HG02981 (cell line): ENCODE data around the gene TRPC6.
"Not testable (repeated sequence)": the region's sequence is repeated elsewhere in the genome, so short reads cannot be mapped to it uniquely, and the experiment has no call there.

Experiments
- ATAC-seq: cut with Tn5 transposase; IDR thresholded peaks from one replicate; pipeline ENCODE4 v1.9.1; 2021; ENCODE audit warnings: mild to moderate bottlenecking, moderate library complexity; ENCODE audit not compliant: unreplicated experiment

The TRPC6 gene

DNA sequence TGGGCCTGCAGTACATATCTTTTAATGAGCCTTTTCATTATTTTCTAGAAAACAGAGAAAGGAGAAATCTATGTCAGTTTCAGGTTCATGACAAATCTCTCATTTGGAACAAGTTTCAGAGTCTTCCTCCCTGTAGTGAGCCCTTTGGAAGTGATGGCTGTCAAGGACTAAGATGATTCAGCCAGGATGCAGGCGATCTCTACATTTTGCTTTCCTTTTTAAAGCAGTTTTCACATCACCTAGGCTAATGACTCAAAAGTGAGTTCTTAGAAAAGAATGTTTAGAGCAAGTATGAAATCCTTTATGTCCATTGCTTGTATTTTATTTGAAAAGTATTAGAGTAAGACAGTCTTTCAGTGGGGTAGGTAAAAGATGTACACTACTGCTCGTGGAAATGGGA lies 130.1 kb downstream of the TRPC6 start:
- ATAC-seq = no peak

DNA sequence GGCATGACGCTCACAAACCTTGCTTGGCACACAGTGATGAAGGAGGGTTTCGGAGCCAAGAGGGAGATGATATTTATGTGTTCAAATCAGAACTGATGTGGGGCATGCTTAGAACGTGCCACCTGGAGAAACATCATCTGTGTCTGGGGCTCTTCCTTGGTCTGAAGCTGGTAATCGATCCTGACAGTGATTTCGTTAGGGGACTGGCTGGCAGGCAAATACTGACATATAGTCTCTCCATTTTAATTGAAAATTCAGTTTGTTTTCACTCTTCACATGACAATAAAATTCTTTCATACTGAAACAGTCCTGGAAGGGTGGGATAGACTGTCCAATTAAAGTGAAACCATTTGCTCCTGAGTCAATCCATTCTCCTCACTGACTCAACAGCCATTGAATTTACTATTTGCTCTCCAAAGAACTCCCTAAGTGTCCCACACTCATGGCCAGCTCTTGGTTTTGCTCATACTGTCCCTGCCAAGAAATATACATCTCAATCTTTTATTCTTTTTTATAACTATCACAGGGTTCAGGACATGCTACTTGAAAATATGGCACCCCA lies 134.8 kb downstream of the TRPC6 start:
- ATAC-seq = no peak

DNA sequence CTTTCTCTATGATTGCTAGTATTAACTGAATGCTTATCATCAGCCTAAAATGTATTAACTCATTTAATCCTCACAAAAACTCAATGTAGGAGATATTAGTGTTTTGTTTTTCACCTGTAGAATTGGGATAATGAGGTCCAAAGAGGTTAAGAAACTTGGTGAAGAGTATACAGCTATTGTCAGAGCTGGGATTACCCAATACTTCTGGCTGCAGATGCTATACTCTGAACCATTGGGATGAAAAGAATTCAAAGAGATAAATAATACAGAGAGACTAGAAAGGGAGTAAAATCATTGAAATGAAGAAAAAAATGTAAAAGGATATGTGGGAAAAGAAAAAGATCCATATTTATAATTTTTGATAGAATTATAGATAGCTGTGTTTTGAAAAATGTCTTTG lies 137.1 kb downstream of the TRPC6 start:
- no peak for ATAC-seq

DNA sequence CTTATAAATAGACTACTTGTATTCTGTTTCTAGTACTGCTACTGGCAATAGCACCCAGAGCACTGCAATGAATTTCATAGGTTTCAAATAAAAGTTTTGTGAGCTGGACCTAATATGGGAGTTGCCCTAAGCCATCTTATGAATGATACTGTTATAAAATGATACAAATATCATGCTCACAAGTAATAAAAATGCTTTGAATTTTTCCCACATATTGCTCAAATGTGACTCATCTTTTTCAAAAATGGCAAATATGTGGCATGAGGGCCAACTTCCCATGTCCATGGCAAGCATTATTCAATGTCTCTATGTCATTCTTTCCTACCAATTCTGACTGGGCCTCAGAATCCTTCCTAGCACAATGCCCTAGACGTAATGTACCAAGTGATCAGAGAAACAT lies 137.6 kb downstream of the TRPC6 start:
- ATAC-seq = no peak

DNA sequence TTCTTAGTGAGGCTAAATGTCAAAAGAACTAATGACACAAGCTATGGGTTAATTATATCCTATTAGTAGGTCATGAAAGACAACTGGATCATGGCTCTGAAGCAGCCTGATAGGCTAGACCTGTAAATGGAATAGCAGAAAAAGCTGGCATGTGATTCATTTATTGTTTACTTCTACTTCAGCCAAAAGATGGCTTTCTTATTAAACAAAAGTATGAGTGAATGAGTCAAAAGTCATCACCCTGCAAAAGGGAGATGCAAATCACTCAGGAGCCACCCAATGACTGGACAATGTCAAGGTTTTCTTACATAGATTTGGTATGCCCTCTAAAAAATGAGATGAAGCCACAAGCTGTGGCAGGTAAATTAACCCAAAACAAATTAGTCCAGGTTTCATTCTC lies 138.0 kb downstream of the TRPC6 start:
- no peak for ATAC-seq

DNA sequence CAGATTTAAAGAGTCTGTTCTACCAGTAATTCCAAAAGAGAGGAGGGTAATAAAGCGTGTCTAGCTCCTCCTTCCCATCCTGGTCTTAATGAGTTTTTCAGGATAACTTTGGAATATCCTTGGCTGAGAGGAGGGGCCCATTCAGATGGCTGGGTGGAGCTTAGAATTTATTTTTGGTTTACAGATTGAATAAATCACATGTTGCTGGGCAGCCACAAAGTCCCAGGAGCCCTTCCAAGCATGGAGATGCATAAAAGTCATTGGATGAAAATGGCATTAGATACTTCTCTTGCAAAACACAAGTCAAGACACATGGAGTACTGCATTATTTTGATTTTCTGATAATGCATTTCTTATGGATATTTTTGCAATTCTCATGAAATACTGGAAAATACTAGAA lies 139.0 kb downstream of the TRPC6 start:
- ATAC-seq = no peak

DNA sequence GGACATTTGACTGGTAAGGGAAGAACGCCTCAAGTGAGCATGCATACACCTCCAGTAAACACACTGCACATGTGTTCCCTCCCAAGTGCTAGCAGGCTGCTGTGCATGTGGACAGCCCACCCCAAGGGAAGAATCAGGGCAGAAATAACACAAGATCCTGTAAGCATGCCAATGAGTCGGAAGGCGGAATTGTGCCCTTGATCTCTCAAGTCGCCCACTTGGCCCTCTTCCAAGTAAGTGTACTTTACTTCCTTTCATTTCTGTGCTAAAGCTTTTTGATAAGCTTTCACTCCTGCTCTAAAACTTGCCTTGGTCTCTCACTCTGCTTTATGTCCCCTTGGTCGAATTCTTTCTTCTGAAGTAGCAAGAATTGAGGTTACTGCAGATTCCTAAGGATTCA lies 139.6 kb downstream of the TRPC6 start:
- no peak for ATAC-seq

DNA sequence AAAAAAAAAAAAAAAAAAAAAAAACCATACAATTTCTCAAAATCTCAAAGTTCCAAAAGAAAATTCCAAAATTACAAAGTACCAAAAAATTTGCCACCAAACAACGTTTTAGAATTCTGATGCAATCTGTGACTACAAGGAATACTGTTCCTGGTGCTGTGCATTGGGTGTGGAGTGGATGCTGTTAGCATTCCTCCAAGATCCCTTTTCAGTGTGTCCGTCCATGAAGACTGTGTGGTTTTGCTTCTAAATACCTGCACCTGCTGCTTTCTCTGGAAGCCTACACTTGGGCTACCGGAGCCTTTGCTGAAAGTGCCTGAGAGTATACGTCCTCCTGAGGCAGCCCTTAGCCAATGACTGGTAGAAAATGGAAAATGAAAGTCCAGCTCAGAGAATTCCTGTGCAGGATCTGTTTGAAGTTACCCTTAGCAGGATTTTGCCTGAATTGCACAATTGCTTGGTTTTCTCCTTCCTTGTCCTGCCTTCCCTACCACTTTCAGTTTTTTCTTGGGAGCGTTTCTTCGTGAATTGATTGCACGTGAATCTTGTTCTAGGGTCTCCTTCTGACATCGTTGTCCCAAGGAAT lies 140.8 kb downstream of the TRPC6 start:
- ATAC-seq = no peak

DNA sequence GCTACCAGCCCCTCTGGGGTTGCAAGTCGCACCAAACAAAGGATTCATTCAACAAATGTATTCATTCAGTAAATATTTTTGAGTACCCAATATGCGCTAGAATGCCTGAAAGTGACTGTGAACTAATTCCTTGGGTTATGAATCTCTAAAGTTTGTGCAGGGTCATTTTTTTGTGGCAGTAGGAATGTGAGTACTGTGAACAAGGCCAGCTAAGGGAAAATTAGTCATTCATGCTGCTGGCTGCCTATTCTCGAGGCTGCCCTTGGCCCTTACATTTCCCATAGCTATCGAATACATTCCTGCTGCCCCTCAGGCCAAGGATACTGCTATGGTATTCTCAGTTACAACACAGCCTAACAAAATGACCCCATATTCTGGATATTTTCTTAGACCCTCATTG lies 141.6 kb downstream of the TRPC6 start:
- no peak for ATAC-seq

DNA sequence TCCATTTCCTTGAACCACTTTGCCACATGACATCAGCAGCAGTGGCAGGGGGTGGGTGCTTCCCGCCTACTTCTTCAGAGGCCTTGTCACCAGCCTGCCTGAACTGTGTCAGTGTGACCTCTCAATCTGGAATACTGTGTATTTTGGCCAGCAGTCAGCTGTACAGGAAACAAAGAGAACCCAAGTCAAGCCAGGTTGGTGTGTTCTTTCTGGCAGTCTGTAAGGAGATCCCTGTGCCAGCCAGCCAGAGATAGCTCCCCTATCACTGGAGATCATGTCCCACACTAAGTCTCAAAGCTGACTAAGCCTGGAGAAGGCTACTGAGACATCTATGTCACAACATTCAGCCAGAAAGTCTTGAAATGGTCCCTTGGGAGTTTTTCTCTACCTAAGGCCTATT lies 142.1 kb downstream of the TRPC6 start:
- no peak for ATAC-seq

DNA sequence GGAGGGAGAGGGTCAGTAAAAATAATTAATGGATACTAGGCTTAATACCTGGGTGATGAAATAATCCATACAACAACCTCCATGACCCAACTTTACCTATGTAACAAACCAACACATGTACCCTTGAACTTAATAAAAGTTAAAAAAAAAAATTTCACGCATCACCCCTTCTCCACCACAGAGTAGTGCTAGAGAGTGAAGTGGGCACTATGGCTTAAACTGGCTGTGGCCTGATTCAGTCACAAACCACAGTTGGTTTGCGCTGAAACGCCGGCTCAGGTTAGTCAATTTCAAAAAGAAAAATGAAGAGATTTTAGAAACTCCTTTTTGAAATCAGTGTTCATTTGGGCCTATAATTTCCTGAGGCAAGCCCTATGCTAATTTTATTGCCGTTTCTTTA lies 144.3 kb downstream of the TRPC6 start:
- no peak for ATAC-seq

DNA sequence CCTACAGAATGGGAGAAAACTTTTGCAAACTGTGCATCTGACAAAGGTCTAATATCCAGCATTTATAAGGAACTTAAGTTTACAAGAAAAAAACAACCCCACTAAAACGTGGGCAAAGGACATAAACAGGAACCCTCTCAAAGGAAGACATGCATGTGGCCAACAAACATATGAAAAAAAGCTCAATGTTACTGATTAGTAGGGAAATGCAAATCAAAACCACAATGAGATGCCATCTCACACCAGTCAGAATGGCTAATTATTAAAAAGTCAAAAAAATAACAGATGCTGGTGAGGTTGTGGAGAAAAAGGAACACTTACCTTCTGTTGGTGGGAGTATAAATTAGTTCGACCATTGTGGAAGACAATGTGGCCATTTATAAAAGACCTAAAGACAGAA lies 145.1 kb downstream of the TRPC6 start:
- ATAC-seq = not testable (repeated sequence)

DNA sequence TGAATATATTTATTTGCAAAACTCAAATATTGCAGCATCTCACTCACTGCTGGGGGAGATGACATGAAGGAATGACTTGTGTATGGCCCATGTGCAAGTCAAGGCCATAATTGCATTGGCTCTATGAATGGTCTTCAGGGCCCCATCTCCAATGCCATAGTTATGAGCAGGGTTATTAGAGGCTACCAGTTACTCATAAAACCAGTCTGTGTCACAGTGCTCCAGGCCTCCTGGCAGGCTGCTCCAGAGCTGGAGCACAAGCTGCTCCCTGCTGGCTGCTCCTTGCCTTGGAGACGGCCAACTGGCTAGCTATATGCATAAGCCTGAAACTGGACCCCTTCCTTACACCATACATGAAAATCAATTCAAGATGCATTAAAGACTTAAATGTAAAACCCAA lies 145.7 kb downstream of the TRPC6 start:
- no peak for ATAC-seq

DNA sequence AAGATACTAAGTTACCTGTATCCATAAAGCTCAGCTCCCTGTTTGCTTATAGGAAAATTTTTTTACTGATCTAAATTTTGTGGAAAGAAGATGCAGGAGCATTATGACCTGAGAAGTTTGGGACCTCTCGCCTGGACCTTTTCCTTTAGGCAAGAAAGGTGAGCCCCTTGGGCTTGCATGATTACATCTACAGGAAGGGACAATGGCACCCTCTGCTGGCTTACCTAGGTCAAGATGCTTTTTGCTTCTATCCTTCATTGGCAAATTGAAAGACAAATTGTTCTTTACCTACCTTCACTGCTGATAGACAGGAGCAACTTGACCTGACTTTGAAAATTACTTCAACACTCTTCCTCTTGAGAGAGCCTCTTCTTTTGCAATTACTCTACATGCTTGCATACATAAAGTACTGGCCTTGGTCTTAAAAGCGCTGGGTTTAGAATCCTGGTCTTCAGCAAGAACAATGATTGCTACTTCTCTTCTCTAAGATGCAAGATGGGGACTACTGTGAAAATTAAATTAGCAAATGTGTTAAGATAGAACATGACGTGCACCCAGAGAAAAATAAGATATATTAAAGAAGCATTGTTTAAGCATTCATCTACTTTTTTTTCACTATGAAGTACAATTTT lies 147.2 kb downstream of the TRPC6 start:
- ATAC-seq = no peak

DNA sequence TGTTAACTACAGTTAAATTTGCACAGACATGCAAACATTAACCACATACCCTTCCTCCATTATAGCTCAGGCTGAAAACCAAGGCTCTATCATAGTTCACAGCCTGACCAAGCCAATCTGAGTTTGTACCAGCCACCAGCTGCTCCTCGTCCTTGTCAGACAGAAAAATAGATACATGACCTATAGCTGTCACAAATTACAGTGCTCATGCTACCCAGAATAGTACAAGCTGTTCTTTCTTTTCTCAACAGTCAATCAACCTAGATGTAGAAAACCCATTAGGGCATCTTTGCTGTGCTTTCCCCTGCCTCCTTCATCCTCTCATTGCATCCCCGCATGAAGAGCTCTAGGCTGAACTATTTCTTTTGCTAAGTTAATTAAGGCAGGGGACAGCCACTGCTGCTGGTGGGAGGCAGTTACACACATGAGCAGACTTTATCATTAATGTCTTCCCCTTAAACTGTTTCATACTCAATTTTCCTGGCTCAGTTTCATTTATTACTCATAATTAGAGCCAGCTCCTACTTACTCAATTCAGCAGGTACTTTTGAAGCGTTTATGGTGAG lies 148.3 kb downstream of the TRPC6 start:
- no peak for ATAC-seq

DNA sequence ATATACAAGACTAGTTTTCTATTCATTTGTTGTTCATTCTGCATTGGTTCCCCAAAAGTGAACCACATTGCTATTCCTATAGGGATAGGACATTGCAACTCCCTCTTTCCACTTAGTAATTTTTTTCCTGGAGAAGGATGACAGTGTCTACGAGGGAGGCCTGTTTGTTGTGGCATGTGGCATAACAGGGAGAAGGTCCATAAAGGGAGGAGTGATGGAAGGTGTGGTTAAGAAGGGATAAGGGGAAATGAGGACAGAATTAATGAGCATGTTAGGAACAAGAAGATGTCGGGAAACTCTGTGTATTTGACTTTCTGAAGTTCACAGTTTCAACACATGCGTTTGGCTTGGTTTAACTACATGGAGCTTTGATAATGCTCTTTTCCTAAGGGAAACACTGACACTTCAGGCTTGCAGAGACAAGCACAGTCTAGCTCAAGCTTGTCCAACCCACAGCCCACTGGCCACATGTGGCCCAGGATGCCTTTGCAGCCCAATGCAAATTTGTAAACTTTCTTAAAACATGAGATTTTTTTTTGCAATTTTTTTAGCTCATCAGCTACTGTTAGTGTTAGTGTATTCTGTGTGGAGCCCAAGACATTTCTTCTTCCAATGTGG lies 149.7 kb downstream of the TRPC6 start:
- ATAC-seq = no peak

DNA sequence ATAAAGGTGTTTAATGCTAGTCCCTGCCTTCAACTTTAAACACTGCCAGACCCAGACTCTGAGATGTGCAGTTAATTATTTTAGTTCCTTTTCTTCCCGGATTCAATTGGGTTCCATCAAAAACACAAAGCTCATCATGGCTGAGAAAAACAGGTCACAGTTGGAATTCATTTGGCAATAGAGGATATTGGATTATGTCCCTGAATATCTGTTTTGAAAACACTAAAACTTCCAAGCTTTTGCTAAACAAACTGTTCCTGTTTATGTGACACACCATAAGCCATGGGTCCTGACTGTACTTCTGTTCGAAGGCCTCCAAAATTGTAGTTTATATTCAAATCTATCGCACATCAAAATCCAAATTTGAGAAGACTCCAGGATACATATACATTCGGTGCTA lies 150.7 kb downstream of the TRPC6 start:
- ATAC-seq = no peak

DNA sequence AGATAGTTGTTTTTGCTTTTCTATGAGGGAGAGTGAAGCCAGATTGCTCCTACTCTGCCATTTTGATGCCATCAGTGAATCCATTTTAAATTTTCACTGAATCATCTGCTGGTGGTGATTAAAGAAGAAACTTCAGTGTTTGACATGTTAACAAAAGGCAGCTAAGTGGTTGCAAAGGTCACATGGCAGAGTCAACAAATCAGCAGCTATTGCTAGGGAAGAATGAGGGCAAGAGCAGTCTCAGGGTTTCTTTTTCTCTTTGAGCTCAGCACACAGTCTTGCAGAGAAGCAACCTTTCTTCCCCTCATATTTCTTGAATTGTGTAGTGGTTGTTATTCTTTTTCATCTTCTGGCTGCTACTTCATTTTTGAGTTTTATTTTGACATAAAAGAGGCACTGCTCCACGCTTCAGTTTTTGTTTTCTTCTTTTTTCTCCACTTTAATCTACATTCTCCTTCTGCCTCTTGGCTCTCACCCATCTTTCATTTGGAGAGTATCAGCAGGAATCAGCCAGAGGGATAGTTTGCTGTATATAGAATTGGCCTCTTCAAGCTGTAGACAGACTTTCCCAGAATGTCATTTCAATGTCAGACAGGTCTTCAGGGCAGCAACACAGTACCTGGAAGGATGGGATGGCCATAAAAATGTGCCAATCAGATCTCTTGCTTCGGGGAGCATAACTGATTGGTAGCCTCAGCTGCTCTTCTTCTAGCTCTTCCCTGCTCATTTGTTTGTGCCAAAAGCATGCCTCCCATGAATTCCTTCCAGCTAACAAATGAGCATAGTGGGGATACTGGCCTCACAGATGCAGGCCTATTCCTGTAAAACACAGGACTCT lies 153.9 kb downstream of the TRPC6 start:
- no peak for ATAC-seq

DNA sequence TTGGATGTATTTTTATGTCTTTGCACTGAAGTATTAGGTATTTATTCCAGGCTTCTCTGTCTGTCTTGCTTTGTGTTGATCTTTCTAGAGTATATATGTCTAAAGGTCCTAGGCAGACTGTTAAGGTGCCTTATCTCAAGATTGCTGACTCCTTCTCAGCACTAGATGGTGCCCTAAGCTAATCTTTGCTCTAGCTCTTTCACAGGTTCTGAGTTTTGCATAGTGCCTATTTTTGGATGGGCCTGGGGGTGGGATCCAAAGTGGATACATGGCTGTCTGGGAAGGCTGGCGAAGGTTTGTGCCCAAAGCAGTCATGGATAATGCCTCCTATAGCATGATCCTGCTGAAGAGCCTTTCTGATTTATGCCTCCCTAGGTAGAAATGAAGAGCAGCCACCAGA lies 154.9 kb downstream of the TRPC6 start:
- ATAC-seq = no peak

DNA sequence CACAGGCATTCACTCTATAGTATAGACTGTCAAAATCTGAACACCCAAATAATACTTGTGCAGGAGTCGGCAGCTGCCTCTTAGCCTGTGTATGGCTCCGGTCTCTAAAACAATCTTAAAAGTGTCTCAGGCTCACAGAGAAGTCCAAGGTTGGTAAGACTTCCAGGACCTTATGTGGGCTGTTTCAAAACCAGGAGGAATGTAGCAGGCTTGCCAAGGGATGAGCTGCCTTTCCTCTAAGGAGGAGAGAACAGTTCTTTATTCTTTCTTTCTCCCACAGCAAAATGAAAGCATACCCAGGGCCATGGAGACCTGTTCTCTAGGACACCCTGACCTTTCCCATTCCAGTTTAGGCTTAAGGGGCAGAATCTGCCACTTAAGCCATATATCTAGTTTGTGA lies 176.5 kb downstream of the TRPC6 start:
- ATAC-seq = no peak
